HFF-Myc (cell line): Measurements from ENCODE around the gene SALL3.

Source experiments
- DNase-seq: peaks from one replicate; pipeline ENCODE4 v3.0.0-alpha.2; 2011; ENCODE audit warnings: low read depth; ENCODE audit errors: extremely low read depth
- H3K4me3 ChIP-seq: replicated peaks from 2 replicates; pipeline ENCODE4 v1.5.1; 2011; ENCODE audit warnings: low read depth, mild to moderate bottlenecking, control low read depth, low read length
- TF ChIP-seq, protein P1 (sequence below): IDR thresholded peaks from 2 replicates; pipeline ENCODE4 v1.5.1; 2012; ENCODE audit warnings: mild to moderate bottlenecking, low read depth, low read length, control low read depth; ENCODE audit errors: missing control alignments

The SALL3 gene

DNA sequence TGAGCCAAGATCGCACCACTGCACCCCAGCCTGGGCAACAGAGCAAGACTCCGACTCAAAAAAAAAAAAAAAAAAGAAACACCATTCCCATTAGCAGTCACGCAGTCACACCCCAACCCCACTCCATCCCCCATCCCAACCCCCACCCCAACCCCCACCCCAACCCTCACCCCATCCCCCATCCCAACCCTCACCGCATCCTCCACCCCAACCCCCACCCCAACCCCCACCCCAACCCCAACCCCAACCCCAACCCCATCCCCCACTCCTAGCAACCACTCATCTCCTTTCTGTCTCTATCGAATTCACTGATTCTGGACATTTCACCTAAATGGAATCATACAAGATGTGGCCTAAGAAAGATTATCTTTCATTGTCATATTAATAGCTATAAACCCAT is 63.7 kb downstream of the SALL3 start:
- DNase-seq = no peak
- TF ChIP-seq, protein P1, sequence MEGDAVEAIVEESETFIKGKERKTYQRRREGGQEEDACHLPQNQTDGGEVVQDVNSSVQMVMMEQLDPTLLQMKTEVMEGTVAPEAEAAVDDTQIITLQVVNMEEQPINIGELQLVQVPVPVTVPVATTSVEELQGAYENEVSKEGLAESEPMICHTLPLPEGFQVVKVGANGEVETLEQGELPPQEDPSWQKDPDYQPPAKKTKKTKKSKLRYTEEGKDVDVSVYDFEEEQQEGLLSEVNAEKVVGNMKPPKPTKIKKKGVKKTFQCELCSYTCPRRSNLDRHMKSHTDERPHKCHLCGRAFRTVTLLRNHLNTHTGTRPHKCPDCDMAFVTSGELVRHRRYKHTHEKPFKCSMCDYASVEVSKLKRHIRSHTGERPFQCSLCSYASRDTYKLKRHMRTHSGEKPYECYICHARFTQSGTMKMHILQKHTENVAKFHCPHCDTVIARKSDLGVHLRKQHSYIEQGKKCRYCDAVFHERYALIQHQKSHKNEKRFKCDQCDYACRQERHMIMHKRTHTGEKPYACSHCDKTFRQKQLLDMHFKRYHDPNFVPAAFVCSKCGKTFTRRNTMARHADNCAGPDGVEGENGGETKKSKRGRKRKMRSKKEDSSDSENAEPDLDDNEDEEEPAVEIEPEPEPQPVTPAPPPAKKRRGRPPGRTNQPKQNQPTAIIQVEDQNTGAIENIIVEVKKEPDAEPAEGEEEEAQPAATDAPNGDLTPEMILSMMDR = no peak
- H3K4me3 ChIP-seq = no peak overlapping the region

GRCh38 chr18:79046522-79046921 is 66.9 kb downstream of the SALL3 start:
- DNase-seq = no peak
- TF ChIP-seq, protein P1 = no peak
- H3K4me3 ChIP-seq = no peak overlapping the region

GRCh38 chr18:79047556-79048244 is 68.1 kb downstream of the SALL3 start:
- TF ChIP-seq, protein P1 = no peak
- no peak for DNase-seq

DNA sequence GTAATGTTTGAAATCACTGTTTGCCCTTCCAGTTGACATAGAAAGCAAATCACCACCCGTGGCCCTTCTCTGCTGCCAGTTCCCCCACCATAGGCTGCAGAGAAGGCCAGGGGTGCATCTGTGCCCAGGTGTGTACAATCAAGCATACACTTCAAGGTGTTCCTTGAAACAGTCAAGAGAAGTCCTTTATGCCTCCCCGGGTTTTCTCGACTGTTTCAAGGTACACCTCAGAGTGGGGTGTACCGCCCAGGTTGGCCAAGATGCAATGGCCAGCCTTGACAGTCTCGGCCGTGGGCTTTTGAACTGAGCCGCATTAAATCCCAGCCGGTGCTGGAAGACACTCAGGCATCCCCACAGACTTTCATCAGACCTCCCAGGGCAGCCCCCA is 68.6 kb downstream of the SALL3 start:
- TF ChIP-seq, protein P1 = no peak
- H3K4me3 ChIP-seq = no peak overlapping the region
- DNase-seq = no peak

More at GRCh38 chr18:79047556-79048244, 68.1 kb downstream of the SALL3 start:
- no peak overlapping the region for H3K4me3 ChIP-seq

DNA sequence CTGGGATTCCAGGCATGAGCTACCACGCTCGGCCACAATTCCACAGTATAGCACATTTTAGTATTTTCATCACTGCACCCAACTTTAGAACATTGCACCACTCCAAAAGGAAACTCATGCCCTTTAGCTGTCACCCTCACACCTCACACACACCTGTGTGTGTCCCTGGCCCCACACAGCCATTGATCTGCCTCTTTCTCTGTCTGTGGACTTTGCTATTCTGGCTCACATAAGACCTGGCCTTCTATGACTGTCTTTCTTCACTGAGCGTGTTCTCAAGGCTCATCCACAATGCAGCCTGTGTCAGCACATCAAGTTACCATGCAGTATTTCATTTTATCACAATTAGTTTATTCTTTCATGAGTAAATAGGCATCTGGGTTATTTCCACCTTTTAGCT is 69.9 kb downstream of the SALL3 start:
- H3K4me3 ChIP-seq = no peak overlapping the region
- no peak for DNase-seq
- TF ChIP-seq, protein P1 = no peak
